OCI-LY1 (cell line): ENCODE measurements around the gene MRPL52.

Experiments used
- H2AFZ ChIP-seq: fragments of 200-600 bp; sonication (generic), shearing (Covaris generic); 2 replicates; pipeline ENCODE4 v1.6.0; 2014; ENCODE audit warnings: antibody characterized with exemption, mild to moderate bottlenecking, low read length
- H3F3A ChIP-seq: fragments of 200-600 bp; sonication (generic), shearing (Covaris generic); 2 replicates; pipeline ENCODE4 v1.6.0; 2014; ENCODE audit warnings: mild to moderate bottlenecking, antibody characterized with exemption, low read length, moderate library complexity; ENCODE audit not compliant: insufficient read depth
- H3K27ac ChIP-seq: fragments of 200-600 bp; sonication (generic); 2 replicates; pipeline ENCODE4 v1.5.1; 2014; ENCODE audit warnings: low read length, mixed run types, mild to moderate bottlenecking, low read depth; ENCODE audit not compliant: poor library complexity, severe bottlenecking
- H3K27me3 ChIP-seq: fragments of 200-600 bp; sonication (generic); 2 replicates; pipeline ENCODE4 v1.6.0; 2014; ENCODE audit warnings: antibody characterized with exemption, mild to moderate bottlenecking, low read length, moderate library complexity; ENCODE audit not compliant: insufficient read depth
- H3K36me3 ChIP-seq: fragments of 200-600 bp; sonication (generic); 2 replicates; pipeline ENCODE4 v1.6.1; 2014; ENCODE audit warnings: mild to moderate bottlenecking, antibody characterized with exemption, low read length, moderate library complexity, mixed read lengths; ENCODE audit not compliant: insufficient read depth
- H3K4me1 ChIP-seq: fragments of 200-600 bp; sonication (generic); 2 replicates; pipeline ENCODE4 v1.5.1; 2014; ENCODE audit warnings: mild to moderate bottlenecking, low read length, moderate library complexity; ENCODE audit not compliant: insufficient read depth, severe bottlenecking
- H3K4me2 ChIP-seq: fragments of 200-600 bp; sonication (generic), shearing (Covaris generic); 2 replicates; pipeline ENCODE4 v1.6.1; 2014; ENCODE audit warnings: low read length
- H3K4me3 ChIP-seq: fragments of 200-600 bp; sonication (generic); 2 replicates; pipeline ENCODE4 v1.5.1; 2014; ENCODE audit warnings: low read length, low read depth, mild to moderate bottlenecking, mixed read lengths; ENCODE audit not compliant: poor library complexity, severe bottlenecking
- H3K79me2 ChIP-seq: fragments of 200-600 bp; shearing (Covaris generic); 2 replicates; pipeline ENCODE4 v1.6.1; 2016; ENCODE audit warnings: mixed run types, low read length, mixed read lengths; ENCODE audit not compliant: insufficient read depth
- H3K9ac ChIP-seq: fragments of 200-600 bp; sonication (generic), shearing (Covaris generic); 2 replicates; pipeline ENCODE4 v1.6.1; 2014; ENCODE audit warnings: mild to moderate bottlenecking, low read length, mixed read lengths
- H3K9me2 ChIP-seq: fragments of 200-600 bp; sonication (generic), shearing (Covaris generic); 2 replicates; pipeline ENCODE4 v1.6.1; 2014; ENCODE audit warnings: low read depth, mild to moderate bottlenecking, low read length, mixed read lengths
- H3K9me3 ChIP-seq: fragments of 200-600 bp; shearing (Covaris generic); 2 replicates; pipeline ENCODE4 v1.6.1; 2014; ENCODE audit warnings: low read length, mixed read lengths
- H4K20me1 ChIP-seq: fragments of 200-600 bp; sonication (generic), shearing (Covaris generic); 2 replicates; pipeline ENCODE4 v1.6.0; 2016; ENCODE audit warnings: mild to moderate bottlenecking, low read length; ENCODE audit not compliant: insufficient read depth
- CTCF ChIP-seq: fragments of 200-600 bp; sonication (generic), shearing (Covaris generic); IDR thresholded peaks from 2 replicates; pipeline ENCODE4 v1.5.1; 2017; ENCODE audit warnings: mild to moderate bottlenecking, antibody characterized with exemption, low read length, moderate library complexity, mixed read lengths
- EZH2 ChIP-seq: fragments of 200-600 bp; sonication (generic), shearing (Covaris generic); IDR thresholded peaks from 2 replicates; pipeline ENCODE4 v1.8.0; 2017; ENCODE audit warnings: borderline replicate concordance, mixed run types, mild to moderate bottlenecking, antibody characterized with exemption, low read length, moderate library complexity, mixed read lengths

The MRPL52 gene

GRCh38 chr14:22878271-22879246 is 48.9 kb downstream of the MRPL52 start:
- no peak overlapping the region for H3K9ac ChIP-seq
- no peaks in the 10 kb centered on the region for H3K9me3 ChIP-seq
- H3K27me3 ChIP-seq: no peaks in the 10 kb centered on the region
- TF ChIP-seq CTCF (no peak), EZH2 (no peak)
- no peaks in the 10 kb centered on the region for H3F3A ChIP-seq
- H3K36me3 ChIP-seq: peaks cover 51% of the 10 kb centered on the region
- no peak overlapping the region for H3K4me3 ChIP-seq
- no peak overlapping the region for H3K4me2 ChIP-seq
- no peaks in the 10 kb centered on the region for H3K79me2 ChIP-seq
- peaks cover 5% of the 10 kb centered on the region for H3K4me1 ChIP-seq
- H3K27ac ChIP-seq: no peak overlapping the region
- no peak overlapping the region for H2AFZ ChIP-seq
- no peaks in the 10 kb centered on the region for H4K20me1 ChIP-seq
- no peaks in the 10 kb centered on the region for H3K9me2 ChIP-seq

GRCh38 chr14:22882064-22882463 is 52.4 kb downstream of the MRPL52 start:
- TF ChIP-seq CTCF: no peak
- TF ChIP-seq EZH2: no peak
- Histone ChIP-seq H3K9me3 (no peaks in the 10 kb centered on the region), H3K9ac (no peak overlapping the region), H3K9me2 (no peaks in the 10 kb centered on the region), H3K4me1 (peaks cover 16% of the 10 kb centered on the region), H3K79me2 (no peaks in the 10 kb centered on the region), H3K27ac (no peak overlapping the region), H3K4me2 (no peak overlapping the region), H3K27me3 (0 out of 2 replicates have a peak, but pooled peaks cover 6% of the 10 kb centered on the region), H3K4me3 (no peak overlapping the region), H2AFZ (no peak overlapping the region), H4K20me1 (no peaks in the 10 kb centered on the region), H3F3A (no peaks in the 10 kb centered on the region), H3K36me3 (peaks cover 19% of the 10 kb centered on the region)

GRCh38 chr14:22882529-22883172 is 53.0 kb downstream of the MRPL52 start:
- Histone ChIP-seq H3K9ac (no peak overlapping the region), H4K20me1 (no peaks in the 10 kb centered on the region), H3K9me3 (no peaks in the 10 kb centered on the region), H3K4me2 (no peak overlapping the region), H3K9me2 (no peaks in the 10 kb centered on the region), H3K4me1 (peaks cover 22% of the 10 kb centered on the region), H2AFZ (no peak overlapping the region), H3K79me2 (no peaks in the 10 kb centered on the region), H3K36me3 (peaks cover 13% of the 10 kb centered on the region), H3K4me3 (no peak overlapping the region), H3K27ac (no peak overlapping the region), H3K27me3 (0 out of 2 replicates have a peak, but pooled peaks cover 6% of the 10 kb centered on the region), H3F3A (peaks cover 5% of the 10 kb centered on the region)
- TF ChIP-seq EZH2 (no peak), CTCF (no peak)
